HG03064 (cell line): ENCODE data around the gene P2RX4.
"Not testable (repeated sequence)": the region's sequence is repeated elsewhere in the genome, so short reads cannot be mapped to it uniquely, and the experiment has no call there.

ENCODE experiments used
- ATAC-seq: cut with Tn5 transposase; IDR thresholded peaks from one replicate; pipeline ENCODE4 v1.9.1; 2021; ENCODE audit warnings: low read depth; ENCODE audit not compliant: unreplicated experiment

Gene P2RX4

GRCh38 chr12:121264951-121265515 is 55.1 kb downstream of the P2RX4 start:
- no peak for ATAC-seq

- no peak for ATAC-seq
Measured at GRCh38 chr12:121267822-121268221, 57.9 kb downstream of the P2RX4 start.

GRCh38 chr12:121273364-121273896 is 63.5 kb downstream of the P2RX4 start:
- no peak for ATAC-seq

- no peak for ATAC-seq
Measured at GRCh38 chr12:121274036-121274763, 64.3 kb downstream of the P2RX4 start.

GRCh38 chr12:121277374-121277759 is 67.4 kb downstream of the P2RX4 start:
- no peak for ATAC-seq

- ATAC-seq: no peak
Measured at GRCh38 chr12:121278169-121279070, 68.5 kb downstream of the P2RX4 start.

GRCh38 chr12:121279071-121279375 is 69.1 kb downstream of the P2RX4 start:
- no peak for ATAC-seq

GRCh38 chr12:121279507-121279915 is 69.6 kb downstream of the P2RX4 start:
- ATAC-seq: no peak

- not testable (repeated sequence) for ATAC-seq
Measured at GRCh38 chr12:121280531-121280930, 70.6 kb downstream of the P2RX4 start.

- not testable (repeated sequence) for ATAC-seq
Measured at GRCh38 chr12:121281116-121281515, 71.2 kb downstream of the P2RX4 start.

GRCh38 chr12:121282072-121282742 is 72.3 kb downstream of the P2RX4 start:
- ATAC-seq: no peak

GRCh38 chr12:121282910-121283309 is 73.0 kb downstream of the P2RX4 start:
- ATAC-seq: not testable (repeated sequence)

- no peak for ATAC-seq
Measured at GRCh38 chr12:121283388-121283787, 73.5 kb downstream of the P2RX4 start.
